ENCODE data around the gene C1orf159.

C1orf159 gene

DNA sequence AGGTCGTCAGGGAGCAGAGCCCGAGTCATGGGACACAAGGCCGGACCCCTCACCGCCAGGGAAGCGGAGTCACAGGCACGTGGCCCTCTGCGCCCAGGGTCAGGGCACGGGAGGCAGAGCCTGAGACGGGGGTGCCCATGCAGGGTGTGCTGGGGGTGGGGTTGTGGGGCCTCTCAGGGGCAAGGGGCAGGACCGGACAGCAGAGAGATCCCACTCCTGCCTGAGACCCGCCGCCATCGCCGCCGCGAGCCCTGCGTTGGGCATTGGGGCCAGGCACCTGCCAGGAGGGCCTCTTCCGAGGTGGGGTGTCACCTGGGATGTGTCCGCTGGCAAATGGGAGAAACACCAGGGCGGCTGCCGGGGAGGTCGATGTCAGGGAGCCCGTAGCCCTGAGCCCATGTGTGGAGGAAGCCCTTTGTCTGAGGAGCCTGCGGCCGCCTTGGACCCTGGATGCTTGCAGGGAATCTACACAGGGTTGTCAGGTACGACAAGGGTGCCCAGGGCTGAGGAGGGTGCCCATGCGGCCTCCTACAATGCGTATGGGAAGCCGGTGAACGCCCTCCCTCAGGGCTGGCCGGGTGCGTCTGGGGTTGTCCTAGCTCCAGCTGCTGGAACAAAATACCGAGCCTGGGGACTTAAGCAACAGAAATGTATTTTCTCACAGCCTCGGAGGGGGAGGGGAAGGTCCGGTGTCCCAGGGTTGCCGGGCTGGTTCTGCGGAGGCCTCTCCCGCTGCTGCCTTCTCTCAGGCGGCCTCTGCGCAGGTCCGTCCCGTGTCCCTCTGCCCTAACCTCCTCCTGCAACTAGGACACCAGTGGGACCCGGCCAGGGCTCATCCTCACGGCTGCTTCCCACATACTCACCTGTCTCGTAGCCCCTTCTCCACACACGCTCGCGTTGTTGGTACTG is 16.4 kb upstream of the C1orf159 start:
- DNase-seq (ENCODE audit: low spot score): no peak

DNA sequence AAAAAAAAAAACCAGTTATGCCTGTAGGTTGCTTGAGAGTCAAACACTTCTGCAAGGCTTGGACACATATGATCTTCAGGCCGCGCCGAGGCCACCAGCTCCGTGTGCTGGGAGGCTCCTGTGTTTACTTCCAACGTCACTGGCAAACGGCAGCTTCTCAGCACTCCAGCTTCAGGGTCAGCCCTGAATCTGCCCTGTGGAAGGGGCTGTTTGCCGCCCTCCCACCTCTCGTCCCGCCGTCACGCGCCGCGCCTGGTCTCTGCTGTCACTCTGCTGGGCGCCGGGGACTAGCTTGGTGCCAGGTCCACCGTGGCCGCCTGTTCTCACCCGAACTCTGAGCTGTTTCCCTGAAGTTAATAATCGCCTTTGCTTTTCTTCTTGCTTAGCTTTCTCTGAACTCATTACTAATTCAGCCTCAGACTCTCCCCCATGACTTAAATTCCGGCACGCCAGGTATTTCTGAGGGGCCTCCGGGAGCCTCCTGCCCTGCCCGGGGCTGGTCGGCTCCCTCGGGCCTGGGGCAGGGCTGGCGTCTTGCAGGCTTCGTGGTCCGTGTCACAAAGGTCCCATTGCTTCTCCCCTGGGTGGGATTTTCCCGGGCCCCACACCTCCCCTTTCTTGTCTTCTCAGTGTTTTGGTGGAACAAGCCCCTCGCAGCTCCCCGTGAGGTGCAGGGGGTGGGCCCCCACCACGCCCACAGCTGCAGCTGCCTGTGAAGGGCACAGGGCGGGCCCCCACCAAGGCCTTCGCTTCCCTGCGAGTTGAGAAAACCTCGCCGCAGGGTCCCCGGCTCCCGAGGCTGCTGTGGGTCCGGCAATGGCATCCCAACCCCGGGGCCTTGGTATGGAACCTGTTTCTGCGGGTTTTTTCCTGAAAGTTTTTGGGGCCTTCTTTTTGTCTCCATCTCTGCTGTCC is 14.6 kb upstream of the C1orf159 start:
- no peak for DNase-seq (ENCODE audit: low spot score)

GRCh38 chr1:1129381-1129821 is 13.5 kb upstream of the C1orf159 start:
- DNase-seq (ENCODE audit: low spot score): no peak

GRCh38 chr1:1128454-1129139 is 12.7 kb upstream of the C1orf159 start:
- DNase-seq (ENCODE audit: low spot score): no peak

DNA sequence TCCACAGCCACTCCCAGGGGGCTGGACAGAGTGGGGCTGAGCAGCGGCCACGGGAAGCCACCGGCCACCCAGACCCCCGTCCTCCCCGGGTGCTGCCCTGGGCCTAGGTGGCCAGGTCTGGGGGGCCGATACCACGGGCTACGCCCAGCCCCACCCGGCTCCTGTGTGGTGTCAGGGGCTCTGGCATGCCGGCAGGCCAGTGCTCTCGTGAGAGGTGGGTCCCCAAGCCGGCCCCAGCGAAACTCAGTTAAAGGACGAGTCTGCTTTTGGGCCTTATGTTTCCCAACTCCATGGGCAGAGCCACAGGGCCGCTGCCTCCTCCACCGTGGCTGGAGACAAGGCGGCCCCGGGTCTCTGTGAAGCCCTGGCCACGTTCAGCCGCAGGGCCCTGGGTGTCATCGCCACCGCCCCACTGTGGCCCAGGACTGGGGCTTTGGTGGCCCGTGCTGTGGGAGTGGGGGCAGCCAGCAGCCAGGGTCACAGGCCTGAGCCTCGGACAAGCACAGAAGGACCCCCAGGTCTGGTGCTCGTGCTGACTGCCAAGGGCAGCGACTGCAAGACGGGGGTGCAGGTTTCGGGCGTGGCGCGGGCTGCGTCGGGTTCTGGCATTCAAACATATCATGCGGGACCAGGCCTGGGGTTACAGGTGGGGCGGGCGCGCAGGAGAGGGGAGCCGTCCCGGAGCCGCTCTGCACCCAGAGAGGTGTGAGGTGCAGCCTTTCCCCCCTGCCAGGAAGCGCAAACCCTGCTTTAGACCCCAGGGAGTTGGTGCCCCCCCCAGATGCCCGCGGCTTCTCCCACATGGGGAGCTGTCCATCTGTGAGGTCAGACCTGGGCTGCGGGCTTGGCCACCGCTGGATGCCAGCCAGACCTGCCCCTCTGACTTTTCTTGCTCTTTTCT is 11.9 kb upstream of the C1orf159 start:
- no peak for DNase-seq (ENCODE audit: low spot score)

DNA sequence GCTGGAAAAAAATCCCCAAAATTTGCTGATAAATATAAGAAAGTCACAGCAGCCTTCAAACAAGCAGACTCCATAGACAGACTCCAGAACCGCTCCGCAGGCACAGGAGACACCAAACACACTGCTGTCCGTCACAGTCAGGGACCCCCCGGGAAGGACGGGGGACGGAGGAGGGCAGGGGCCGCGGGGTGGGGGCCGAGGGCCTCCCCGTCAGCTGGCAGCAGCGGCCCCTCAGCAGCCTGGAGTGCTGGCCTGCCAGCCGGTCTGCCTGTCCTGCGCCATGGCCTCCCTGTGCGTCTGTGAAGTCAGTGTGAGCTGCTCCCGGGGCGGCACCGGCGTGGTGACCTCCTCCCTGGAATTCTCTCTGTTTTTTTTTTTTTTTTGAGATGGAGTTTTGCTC is 10.1 kb upstream of the C1orf159 start:
- DNase-seq (ENCODE audit: low spot score): no peak

DNA sequence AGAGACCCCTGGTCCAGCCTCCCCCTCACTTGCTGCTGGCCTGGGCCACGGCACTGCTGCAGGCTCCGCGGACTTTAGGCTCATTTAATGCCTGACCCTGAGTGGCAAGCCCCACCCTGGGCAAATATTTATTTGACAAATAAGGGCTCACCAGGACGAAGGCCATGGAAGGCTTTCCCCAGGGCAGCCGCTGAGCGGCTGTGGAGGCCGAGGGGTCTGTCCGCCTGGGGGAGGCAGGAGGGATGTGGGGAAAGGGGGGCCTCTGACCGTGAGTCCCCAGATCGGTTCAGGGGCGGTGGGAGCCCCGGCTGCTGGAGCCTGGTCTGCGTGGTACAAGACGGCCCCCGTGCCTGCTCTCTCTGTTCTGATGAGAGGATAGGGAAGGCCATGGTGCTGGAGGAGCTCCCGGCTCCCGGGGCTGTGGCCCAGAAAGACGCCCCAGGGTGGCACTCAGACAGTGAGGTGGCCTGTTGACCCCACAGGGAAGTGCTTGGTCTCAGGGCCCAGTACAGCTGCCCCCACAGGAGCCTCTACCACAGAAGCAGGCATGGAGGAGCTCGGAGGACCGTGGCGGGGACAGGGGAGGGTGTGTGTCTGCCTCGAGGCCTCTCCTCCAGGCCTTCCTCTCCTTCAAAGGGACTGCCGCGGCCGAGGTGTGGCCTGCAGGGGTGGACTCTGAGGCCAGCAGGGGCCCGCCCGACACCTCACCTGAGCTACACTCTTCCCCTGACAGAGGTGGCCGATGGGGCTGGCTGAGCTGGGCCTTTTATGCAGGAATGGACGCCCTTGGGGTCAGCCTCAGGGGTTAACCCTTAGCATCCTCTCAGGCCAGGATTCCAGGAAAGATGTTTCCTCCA is 9.1 kb upstream of the C1orf159 start:
- no peak for DNase-seq (ENCODE audit: low spot score)

- DNase-seq (ENCODE audit: low spot score): no peak
These were observed 8.6 kb upstream of the C1orf159 start for GRCh38 chr1:1124508-1124785.

- DNase-seq (ENCODE audit: low spot score): no peak
These were observed 8.0 kb upstream of the C1orf159 start for GRCh38 chr1:1123581-1124507.

- no peak for DNase-seq (ENCODE audit: low spot score)
These were observed 7.1 kb upstream of the C1orf159 start for GRCh38 chr1:1122981-1123480.

- DNase-seq (ENCODE audit: low spot score): peak; percentile 86
These were observed 6.4 kb upstream of the C1orf159 start for GRCh38 chr1:1122078-1122811.

- no peak for DNase-seq (ENCODE audit: low spot score)
These were observed 5.8 kb upstream of the C1orf159 start for GRCh38 chr1:1121611-1122077.

DNA sequence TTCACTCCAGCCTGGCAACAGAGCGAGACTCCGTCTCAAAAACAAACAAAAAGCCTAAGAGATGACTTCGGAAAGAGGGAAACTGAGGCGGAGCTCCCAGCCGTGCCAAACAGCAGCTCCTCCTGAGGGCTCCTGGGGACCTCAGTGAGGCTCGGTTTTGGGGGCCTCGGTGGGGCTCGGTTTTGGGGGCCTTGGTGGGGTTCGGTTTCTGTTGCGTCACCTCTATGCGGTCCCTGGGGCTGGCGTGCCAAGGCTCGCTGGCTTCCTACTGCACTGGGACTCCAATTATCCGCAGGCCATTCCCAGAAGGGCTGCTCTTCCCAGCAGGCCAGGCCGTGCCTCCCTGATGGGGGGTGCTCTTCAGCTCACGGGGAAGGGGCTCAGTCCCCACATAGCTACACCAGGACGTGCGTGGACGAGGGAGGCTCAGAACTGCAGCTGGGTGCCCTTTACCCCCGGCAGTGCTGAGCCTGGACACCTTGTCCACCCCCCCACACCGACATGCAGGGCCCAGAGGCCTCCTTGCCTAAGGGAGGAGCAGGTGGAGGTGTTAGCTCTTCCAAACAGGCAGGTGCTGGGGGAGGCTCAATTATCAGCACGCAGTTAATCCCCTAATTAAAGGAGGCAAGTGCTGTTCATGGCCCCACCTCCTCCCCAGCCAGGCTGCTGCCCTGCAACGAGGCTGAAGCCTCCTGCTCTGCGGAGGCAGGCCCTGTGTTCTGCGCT is 5.1 kb upstream of the C1orf159 start:
- DNase-seq (ENCODE audit: low spot score): no peak

GRCh38 chr1:1120096-1120495 is 4.2 kb upstream of the C1orf159 start:
- peak; percentile 61 for DNase-seq (ENCODE audit: low spot score)

GRCh38 chr1:1119272-1119890 is 3.5 kb upstream of the C1orf159 start:
- peak; percentile 57 for DNase-seq (ENCODE audit: low spot score)

DNA sequence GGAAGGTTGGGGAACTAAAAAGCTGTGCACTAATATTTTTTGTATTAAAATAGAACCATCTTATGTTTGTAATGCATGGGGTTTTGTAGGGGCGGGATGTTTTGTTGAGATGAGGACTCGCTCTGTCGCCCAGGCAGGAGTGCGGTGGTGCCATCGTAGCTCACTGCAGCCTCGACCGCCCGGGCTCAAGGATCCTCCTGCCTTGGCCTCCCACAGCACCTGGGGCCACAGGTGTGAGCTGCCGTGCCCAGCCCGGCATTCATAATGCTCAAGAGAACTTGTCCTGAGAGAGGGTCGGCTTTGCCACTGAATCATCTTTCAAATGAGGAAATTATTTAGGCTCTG is 3.0 kb upstream of the C1orf159 start:
- DNase-seq (ENCODE audit: low spot score): peak; percentile 30
